GM23248 (cell line): ENCODE measurements around the gene MECP2.

Experiments used
- EZH2 ChIP-seq: fragments of 200-600 bp; sonication (generic); IDR thresholded peaks from 2 replicates; pipeline ENCODE4 v1.6.1; 2018; ENCODE audit warnings: antibody characterized with exemption, mild to moderate bottlenecking; ENCODE audit not compliant: insufficient read depth, poor library complexity, severe bottlenecking
- EZH2phosphoT487 ChIP-seq: fragments of 200-600 bp; sonication (generic); IDR thresholded peaks from 2 replicates; pipeline ENCODE4 v1.6.1; 2018; ENCODE audit warnings: antibody characterized with exemption, moderate library complexity, mild to moderate bottlenecking, low read depth; ENCODE audit not compliant: insufficient read depth

DNA sequence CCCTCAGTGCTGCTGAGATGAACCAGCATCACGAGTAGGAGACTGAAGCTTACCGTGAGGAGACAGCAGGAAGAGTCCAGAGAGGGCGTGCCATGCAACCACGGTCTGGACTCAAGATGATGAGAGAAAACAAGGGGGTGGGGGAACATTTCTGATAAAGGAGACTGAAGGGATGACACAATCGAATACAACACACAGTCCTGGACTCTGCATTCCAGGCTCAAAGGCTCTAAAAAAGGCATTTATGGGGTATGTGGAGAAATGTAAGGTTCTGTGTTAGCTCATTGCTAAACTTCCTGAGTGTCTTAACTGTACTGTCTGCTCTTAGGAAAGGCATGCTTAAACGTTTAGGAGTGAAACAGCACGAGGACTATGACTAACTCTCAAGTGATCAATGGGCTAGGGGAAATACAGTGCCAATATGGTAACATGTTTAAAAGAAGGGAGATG, 57.2 kb downstream of the MECP2 start:
- TF ChIP-seq EZH2 (no peak), EZH2phosphoT487 (no peak)
